NCI-H1436 (cell line): ENCODE data around the gene TBC1D1.
A peak's percentile ranks its signal among the peaks of the same experiment; 100 is the strongest.
"Not testable (repeated sequence)": the region's sequence is repeated elsewhere in the genome, so short reads cannot be mapped to it uniquely, and the experiment has no call there.

Experiments
- DNase-seq: peaks from one replicate; lab custom pipeline; 2025; lab: John Stamatoyannopoulos, UW

Gene TBC1D1

GRCh38 chr4:38016698-38017097, 125.8 kb downstream of the TBC1D1 start:
- no peak for DNase-seq

GRCh38 chr4:38017609-38018008, 126.7 kb downstream of the TBC1D1 start:
- no peak for DNase-seq

- no peak for DNase-seq
Observed at GRCh38 chr4:38020386-38020785, 129.5 kb downstream of the TBC1D1 start.

- DNase-seq, result not testable (repeated sequence)
Observed at GRCh38 chr4:38020961-38021360, 130.1 kb downstream of the TBC1D1 start.

GRCh38 chr4:38021751-38022150, 130.9 kb downstream of the TBC1D1 start:
- no peak for DNase-seq

GRCh38 chr4:38023347-38024205, 132.7 kb downstream of the TBC1D1 start:
- DNase-seq, result no peak

GRCh38 chr4:38024206-38024509, 133.3 kb downstream of the TBC1D1 start:
- DNase-seq, result no peak

- no peak for DNase-seq
Observed at GRCh38 chr4:38025665-38026064, 134.8 kb downstream of the TBC1D1 start.

- DNase-seq, result no peak
Observed at GRCh38 chr4:38026158-38026740, 135.4 kb downstream of the TBC1D1 start.

GRCh38 chr4:38030023-38030422, 139.1 kb downstream of the TBC1D1 start:
- DNase-seq, result no peak

- peak; percentile 70 for DNase-seq
Observed at GRCh38 chr4:38034986-38035882, 144.3 kb downstream of the TBC1D1 start.

- no peak for DNase-seq
Observed at GRCh38 chr4:38036548-38036947, 145.7 kb downstream of the TBC1D1 start.

GRCh38 chr4:38037612-38038011, 146.7 kb downstream of the TBC1D1 start:
- DNase-seq, result no peak

- DNase-seq, result no peak
Observed at GRCh38 chr4:38040619-38041018, 149.7 kb downstream of the TBC1D1 start.

- DNase-seq, result no peak
Observed at GRCh38 chr4:38044060-38044459, 153.2 kb downstream of the TBC1D1 start.

- no peak for DNase-seq
Observed at GRCh38 chr4:38045289-38045988, 154.6 kb downstream of the TBC1D1 start.

GRCh38 chr4:38046727-38047489, 156.0 kb downstream of the TBC1D1 start:
- peak; percentile 5 for DNase-seq

GRCh38 chr4:38049545-38050170, 158.8 kb downstream of the TBC1D1 start:
- DNase-seq, result no peak

- DNase-seq, result no peak
Observed at GRCh38 chr4:38050560-38051350, 159.9 kb downstream of the TBC1D1 start.

GRCh38 chr4:38055566-38055965, 164.7 kb downstream of the TBC1D1 start:
- no peak for DNase-seq
